Measurements from ENCODE around the gene FAM20C.

FAM20C gene

DNA sequence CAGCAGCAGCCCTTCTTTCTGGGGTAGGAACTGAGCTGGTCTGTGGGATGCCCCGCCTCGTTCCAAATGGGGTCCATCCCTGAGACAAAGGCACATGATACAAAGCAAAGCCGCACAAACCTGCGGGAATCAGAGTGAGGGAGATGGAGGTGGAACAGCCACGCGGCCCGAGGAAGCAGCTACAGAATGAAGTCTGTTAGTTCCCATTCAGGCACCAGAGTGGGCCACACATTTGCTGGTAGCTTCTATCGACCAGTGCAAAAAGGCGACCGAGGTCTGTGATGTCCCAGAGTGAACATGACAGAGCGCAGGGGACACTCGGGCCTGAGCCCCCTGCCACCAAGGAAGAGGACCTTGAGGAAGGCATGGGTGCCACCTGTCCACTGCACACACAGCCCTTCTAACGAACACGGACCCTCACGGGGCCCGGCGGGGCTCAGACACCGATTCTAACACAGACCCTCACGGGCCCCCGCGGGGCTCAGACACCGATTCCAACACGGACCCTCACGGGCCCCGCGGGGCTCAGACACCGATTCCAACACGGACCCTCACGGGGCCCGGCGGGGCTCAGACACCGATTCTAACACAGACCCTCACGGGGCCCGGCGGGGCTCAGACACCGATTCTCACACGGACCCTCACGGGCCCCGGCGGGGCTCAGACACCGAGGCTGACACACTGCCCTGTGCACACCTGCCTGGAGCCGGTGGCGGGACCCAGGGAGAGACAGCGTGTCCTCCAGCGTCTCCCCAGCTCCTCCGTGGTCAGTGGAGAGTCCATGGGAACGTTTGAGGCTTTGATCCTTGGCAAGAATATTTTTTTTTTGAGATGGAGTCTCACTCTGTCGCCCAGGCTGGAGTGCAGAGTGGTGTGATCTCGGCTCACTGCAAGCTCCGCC, 32.8 kb upstream of the FAM20C start:
- DNase-seq = no peak

DNA sequence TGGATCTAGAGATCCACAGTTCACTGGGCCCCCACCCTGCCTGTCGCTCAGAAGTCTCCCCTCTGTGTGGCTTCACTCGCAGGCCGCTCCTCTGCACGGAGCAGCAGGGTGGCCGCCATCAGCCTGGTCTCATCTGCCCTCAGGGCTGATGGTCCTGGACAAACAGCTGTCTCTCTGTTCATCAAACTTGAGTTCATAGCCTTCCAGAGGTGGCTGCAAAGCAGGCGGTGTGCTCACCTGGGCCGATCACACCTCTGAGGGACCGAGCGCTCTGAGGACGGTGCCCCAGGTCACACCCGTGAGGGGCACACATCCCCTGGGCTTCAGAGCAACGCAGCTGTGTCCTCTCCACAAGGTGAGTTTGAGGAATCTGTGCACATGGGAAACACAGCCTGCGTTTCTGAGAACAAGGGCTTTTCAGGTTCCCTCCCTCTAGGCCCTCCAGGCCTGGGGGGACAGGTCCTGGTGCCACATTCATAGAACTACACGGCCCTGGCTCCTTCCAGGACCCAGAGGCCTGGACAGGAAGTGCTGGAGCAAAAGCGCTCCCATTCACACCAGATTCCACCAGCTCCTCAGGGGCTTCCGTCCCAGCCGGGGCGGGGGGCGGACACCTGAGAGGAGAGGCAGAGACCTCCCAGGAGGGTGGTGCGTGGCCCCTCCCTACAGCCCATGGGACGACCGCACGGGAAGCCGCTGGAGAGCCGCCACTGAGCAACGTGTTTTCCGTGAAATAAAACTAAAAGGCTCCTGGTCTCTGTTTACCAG, 31.2 kb upstream of the FAM20C start:
- no peak for DNase-seq

DNA sequence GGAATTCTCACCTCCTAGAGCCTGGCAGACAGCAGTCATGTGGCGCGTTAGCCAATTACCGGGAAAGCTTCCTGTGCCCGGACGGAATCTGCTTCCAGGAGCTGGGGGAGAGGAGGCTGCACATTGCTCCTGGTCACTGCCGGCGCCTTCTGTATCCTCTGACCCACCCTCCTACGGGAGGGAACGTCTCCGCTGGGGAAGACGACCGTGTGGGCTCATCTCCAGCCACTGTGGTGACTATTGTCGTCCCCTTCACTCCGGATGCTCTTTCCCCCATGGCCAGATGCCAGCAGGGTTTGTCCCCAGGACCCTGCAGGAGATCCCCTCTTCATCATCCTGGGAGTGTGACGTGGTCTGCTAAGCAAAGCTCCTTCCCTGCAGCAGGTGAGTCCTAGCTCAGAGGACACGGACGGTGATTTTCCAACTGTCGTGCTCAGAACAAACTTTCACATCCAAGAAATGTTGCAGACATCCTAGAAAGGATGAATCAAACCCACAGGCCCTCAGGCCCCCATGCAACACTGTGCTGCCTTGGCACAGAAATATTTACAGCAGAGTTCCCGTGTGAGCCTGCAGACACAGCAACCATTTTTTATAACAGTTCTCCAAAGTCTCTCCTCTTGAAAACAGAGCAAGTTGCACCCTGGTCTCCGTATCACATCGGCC, 29.6 kb upstream of the FAM20C start:
- DNase-seq = no peak

DNA sequence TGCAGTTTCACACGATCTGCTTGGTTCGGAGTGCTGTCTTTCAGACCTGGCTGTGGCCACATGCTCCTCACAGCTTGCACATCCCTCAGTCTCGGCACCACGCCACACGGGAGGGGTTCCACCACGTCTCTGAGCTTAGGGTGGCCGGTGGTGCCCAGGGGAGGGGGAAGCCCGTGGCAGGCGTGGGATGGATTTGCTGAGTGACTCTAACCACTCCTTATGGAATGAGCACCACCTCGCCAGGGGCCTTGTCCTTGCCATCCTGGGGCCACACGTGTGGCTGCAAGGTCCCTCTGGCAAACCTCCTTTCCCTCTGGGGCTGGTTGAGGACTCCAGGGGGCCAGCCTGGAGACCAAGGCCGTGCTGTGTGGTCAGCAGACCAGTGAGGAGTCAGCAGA, 29.1 kb upstream of the FAM20C start:
- no peak for DNase-seq

DNA sequence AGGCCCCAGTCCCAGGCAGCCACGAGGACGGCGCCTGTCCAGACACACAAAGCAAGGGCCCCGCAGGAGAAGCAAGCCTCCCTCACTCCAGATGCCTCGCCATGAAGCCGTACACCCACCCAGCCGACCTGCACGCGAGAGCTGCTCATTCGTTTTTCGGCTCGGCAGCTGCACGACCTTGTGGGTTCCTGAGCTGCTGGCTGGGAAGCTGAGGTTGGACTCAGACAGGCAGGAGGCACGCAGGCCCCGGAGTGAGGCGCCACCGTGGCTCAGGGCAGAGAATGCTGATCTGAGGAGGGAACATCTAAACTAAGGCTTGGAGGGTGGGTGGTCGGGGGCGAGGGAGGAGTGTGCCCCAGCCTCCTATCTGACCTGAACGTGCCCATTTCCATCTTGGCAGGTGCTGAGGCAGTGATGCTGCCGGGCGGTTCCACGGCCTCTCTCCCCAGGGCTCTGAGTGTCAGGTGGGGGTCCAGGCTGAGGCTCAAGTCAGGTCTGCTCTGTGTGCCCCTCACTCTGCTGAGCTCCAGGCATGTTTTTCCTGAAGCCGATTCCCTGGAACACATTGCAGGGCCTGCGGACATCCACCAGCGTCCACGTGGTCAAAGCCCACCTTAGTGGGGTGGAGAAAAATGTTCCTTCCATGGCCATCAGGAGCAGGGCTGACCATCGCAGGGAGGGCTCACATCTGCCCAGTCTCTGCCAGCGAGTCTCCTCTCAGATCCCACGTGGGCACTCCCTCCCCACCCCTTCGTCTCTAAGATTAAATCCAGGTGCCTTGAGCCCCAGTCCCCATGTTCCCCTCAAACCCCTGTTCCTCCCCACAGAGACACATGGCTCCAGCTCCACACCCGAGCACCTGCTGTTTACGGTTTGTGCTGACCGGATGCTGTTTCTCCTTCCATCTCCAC, 28.1 kb upstream of the FAM20C start:
- DNase-seq = no peak

DNA sequence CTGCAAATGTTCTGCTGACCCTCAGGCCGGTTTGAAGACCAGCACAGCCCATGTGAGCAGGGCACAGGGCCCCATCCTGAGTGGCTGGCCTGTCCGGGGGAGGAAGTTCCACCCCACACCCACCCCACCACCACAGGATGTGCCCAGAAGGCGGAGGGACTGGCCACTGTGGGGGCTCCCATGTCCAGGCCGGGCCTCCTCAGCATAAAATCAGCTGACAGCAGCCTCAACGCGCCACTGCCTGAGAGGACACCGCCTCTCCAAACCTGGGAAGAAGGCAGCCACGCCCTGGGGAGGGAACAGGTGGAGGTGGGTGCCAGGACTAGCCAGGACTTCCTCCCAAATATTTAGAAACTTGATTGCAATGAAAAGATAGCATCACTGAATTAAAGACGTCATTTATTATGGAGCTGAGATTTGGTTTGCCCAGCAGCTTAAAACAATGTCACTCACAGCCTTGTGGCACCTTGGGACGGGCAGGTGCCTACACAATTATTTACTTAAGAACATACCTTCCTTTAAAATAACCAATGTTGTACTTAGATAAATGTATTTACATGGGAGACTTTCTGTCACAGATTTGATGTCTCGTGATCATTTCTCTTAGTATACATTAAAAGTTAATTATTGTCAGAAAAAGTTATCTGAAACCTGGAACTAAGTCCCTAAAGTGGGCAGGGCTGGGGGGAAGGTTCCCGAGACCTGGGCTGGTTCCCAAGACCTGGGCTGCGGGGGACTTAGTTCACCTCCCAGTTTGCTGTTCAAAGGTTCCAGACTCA, 27.3 kb upstream of the FAM20C start:
- no peak for DNase-seq

DNA sequence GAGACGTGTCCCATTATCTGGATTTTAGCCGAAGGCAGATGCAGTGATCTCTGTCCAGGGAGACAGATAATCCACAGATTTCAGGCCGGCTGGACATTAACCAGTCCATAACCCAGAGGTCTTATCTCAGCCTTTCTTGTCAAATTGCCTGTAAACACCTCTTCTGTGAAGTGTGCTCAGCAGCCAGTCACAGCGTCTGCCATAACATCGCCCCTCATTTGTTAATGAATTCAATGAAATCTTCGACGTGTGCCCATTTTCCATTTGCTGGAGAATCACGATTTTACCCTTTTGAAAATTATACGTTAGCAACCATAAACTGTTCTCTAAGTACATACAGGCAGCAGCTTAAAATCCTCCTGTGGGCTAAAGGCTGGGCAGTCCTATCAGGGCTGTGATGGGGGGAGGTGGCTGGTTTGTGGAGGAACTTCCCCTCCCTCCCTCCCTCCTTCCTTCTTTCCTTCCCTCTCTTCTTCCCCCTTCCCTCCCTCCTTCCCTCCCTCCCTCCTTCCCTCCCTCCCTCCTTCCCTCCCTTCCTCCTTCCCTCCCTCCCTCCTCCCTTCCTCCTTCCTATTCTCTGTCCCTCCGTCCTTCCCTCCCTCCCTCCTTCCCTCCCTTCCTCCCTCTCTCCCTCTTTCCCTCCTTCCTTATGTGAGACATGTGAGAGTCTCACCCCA, 26.6 kb upstream of the FAM20C start:
- DNase-seq = no peak

DNA sequence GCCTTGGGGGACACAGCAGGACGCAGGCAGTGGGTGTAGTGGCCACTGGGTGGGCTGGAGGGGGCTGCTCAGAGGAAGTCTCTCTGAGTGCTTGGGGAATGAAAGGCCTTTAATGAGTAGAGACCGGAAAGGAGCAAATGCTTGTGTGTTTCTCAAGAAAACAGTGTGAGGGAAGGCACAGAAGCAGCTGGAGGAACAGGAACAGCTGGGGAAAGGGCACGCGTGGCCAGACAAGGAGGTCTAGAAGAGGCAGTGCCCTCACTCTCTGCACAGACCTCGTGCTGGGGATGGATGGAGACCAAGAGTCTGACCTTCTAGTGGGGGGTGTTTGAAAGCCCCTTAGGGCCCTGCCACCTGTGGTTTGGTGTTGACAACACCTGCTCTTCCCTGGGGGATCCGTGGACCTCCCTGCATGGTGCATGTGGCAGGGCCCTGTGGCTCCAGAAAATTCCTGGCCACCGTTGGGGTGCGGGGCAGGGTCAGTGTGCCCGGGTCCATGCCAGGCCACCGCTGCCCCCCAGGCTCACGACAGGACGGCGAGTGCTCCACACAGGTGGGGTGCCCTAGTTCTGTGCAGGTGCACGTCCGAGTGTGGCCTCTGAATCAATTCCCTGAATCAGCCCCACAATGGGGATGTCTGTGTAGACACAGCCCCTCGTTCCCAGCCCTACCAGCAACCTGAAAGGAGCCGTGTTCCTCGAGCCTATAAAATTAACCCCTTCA, 25.9 kb upstream of the FAM20C start:
- no peak for DNase-seq

DNA sequence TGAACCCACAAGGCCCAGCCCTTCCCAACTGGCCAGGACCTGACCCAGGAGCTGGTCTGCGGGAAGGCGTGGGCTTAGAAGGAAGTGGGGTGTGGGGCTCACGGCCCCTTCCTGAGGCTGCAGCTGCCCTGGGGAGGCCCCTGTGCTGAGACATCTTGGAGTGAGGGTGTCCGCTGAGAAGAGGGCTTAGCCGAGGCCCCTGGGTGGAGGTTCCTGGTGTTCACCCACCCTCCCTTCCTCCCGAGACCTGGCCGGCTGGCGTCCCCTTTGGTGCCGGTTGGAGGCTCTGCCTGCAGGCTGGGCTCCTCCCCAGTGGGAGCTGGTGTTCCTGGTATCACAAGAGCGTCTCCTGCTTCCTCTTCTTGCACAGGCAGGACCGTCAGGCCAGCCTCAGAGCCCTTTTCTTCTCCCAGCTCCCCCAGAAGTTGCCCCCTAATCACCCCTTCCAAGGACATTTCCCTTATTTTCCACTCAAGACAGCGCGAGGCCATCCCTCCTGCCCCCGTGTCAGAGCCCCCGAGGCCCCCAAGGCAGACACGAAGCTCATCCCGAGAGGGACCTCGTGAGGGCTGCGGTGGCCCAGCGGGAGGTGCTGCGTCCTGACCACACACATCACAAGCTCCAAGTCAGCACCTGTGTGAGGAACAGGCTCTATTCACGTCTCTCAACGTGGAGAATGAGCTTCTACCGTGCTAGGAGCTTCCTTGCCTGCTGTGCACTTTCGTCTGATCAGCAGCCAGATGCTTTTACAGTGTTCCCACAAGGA, 25.1 kb upstream of the FAM20C start:
- DNase-seq = no peak

DNA sequence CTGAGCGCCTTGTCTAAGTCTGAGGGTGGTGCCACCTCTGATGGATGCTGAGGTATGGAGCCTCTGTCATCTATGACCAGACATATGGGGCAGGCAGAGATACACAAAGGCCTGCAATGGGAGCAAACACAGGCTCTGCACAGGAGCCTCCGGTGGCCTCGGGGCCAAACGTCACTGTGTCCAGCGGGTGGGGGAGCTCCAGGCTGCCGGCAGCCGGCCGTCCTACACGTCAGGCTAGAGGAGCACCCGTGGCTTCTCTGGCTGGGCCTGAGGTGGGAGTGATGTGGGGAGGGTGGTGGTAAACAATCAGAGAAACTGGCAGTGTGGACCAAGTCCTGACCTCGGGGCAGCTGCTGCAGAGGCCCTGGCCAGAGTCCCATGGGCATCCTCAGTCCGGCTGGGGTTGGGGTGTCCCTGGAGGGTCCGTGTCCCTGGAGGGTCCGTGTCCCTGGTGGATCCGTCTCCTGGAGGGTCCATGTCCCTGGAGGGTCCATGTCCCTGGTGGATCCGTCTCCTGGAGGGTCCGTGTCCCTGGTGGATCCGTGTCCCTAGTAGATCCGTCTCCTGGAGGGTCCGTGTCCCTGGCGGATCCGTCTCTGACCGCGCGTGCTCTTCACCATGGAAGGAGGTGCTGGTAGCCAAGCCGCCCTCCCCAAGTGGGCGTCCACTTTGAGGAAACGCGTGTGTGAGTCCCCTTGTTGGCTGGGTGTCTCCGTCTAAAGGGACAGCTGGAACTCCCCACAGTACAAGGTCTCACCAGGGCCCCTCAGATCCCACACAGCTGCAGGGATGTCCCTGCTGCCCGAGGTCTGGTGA, 24.2 kb upstream of the FAM20C start:
- DNase-seq = no peak

DNA sequence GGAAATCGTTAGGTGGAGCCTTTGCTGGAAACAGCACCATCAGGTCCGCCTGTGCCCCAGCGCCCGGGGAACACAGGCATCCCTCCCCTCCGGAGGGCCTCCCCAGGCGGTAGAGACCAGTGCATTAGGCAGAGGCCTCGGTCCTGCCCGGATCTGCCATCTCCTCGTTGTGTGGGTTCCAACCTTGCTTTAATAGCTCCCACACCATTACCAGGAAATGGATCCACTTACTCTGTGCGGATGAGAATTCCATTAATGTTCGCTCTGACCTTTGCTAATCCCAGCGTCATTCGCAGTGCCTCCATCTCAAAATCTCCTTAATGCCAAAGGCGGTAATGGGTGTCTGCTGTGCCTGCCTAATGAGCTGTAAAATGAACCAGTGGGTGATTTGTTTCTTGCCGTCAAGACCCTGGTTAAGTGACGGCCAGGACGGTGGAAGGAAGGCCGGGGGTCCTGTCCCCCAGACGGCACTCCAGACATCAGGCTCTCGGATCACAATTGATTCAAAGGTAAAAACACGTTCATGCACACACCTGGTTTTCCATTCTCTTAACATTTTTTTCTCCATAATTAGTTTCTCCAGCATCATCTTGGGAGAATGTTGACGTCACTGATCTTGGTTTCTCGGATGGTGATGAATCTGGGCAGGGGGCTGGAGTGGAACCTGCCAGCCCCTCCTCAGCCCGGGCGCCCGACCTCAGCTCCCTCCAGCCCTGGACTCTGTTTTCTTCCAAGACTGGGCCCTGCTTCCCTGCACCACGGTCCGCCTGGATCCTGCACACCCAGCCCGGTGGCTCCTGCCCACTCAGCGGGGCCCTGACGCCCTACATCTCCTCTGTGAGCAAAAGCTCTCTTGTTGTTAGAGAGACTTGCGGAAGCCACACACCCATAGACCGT, 22.8 kb upstream of the FAM20C start:
- no peak for DNase-seq

DNA sequence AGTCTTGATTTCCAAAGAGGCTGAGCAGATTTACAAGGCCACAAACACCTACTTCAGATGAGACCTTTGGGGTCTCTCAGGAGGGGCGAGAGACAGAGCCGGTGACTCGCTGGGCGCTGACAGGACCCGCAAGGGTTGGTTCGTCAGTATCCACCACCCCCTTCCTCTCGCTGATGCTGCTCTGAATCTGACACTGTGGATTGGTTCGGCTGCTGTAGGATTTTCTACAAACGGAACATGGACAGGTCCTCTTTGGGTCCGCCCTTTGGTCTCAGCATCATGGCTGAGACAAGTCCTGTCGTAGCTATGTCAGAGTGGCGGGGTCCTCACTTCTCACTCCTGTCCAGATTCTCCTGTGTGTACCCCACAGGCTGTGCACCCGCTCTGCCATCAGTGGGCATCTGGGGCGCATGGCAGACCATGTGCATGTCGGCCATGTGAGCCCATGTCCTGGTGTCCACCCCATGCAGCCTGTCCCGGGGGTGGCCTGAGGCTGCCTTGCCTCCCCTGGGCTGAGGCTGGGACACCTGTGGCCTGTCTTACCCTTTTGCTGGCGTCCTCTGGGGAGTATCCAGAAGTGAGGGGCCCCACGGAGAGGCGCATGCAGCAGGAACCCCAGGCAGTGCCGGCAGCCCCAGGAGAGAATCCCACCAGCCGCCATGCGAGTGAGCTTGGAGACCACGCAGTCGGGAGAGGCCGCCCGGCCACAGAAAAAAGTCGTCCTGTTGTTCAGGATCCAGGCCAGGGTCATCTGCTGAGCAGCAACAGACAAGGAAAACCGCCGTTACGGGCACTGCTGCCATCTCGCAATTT, 21.6 kb upstream of the FAM20C start:
- no peak for DNase-seq

DNA sequence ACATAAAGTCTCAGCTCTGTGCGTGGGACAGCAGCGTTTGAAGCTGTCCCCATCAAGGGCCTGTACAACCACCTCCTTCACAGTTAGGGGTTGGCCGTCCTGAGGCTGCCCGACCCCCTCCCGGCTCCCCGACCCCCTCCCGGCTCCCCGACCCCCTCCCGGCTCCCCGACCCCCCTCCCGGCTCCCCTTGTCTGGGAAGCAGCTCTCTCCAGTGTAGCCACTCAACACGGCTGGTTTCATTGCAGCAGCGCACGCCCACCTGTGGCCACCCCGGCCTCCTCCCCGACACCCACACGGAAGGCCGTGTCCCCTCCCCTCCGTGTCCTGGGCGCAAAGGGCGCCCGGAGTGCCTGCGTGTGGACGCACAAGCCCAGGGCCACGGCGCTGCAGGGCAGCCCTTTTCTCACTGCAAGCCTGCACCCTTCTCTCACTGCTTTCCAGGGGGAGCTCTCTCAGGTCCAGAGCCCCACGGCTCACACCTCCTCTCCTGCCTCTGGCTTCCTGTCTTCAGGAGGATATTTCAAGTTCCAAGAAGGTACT, 20.9 kb upstream of the FAM20C start:
- DNase-seq = no peak

DNA sequence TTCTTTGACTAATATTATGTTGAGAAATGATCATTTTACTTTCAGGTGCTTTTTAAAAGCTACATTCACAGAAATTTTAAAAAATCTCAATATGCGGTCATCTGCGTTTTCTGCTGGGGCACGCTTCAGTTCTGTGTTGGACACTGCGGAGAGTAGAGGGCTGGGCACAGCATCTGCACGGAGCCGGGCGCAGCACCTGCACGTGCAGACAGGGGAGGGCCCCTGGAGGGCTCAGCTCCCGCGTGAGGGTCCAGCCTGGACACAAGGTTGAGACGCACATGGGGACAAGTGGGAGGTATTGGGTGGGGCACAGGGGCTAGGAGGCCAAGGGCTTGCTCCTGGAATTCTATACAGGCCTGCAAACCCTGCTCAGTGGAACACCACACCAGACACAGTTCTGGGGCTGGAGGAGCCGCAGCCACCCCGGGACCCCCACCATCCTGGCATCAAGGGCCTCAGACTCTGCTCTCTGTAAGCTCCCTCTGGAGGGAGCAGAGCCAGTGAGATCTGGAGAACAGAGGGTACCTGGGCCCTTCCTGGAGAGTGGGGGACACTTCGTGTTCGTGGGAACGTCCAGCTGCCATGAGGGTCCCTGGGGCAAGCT, 20.4 kb upstream of the FAM20C start:
- no peak for DNase-seq

DNA sequence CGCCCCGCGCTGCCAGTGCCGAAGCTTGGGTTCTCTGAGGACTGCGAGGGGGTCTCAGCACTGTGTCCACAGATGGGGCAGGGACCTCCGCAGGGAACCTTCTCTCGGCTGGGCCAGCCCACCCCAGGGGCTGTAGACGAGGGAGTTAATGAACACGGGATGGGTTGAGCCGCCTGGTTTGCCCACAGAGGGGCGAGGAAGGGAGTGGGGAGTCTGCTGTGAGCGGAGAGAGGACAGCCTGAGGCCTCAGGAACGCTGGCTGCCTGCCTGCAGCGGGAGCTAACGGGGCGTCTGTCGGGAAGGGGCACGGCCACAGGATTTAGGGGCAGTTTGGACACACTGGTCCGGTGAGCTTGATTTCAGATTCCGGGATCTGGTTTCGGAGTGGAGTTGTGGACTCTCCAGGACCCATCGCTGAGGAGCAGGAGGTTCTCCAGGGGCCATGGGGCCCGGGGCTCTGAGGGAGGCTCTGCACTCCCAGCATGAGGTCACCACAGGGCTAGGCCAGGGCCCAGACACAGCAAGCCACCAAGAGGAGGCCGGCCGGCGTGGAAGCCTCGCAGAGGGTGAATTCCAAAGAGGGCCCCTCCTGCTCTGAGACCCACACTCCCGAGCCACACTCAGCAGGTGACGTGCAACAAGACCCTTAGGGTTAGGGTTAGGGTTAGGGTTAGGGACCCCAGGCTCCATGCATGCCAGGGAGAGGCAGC, 19.0 kb upstream of the FAM20C start:
- no peak for DNase-seq
